Mesenteric fat pad (tissue), 1 donor: ENCODE measurements around the gene WDR1. TPM values are rescaled to one million over a fixed set of nuclear protein-coding genes. Genes with fewer than 3 reads are reported as not detected.

Experiments used
- DNase-seq: peaks from one replicate; pipeline ENCODE4 v3.0.0-alpha.2; 2020; ENCODE audit warnings: low spot score
- total RNA-seq: library from RNA; stranded (reverse); fragmentation: NEBNext Ultra II Directional; extraction: Animal tissue kit (Norgen Biotek cat#: 25700); gene quantifications from one replicate; pipeline ENCODE4 v1.2.1, GENCODE V29; 2021
- donor health status: DM: yes; HTN: yes; CAD: no.

The WDR1 gene
- total RNA-seq, 1 donor from 2014 or later: 249 TPM

DNA sequence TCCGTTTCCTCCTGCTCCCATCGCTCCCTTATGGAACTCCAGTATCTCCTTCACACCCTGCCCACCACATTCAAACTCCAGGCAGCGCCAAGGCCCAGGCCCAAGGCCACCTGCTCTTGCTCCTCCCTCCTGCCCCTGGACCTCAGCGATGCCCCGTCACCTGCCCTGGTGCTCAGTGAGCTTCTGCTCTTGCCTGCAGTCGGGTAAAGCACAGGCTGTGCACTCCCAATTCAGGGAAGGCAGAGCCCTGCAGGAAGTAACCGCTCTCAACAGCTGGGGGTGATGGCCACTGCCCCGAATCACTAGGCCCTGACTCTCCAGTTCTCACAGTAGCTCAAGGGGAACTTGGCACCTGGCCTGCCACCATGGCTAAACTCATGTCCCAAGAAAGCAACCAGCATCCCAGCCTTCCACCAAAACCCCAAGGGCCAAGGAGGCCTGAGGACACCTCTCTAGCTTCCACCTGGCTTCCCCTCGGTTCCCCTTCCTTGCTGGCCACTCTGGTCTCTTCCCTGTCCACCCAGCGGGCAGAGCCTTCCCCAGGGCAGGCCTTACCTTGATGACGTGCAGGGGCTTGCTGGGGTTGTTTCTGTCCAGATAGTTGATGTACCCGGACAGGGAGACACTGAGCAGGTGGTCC lies 29.3 kb downstream of the WDR1 start:
- DNase-seq: no peak

DNA sequence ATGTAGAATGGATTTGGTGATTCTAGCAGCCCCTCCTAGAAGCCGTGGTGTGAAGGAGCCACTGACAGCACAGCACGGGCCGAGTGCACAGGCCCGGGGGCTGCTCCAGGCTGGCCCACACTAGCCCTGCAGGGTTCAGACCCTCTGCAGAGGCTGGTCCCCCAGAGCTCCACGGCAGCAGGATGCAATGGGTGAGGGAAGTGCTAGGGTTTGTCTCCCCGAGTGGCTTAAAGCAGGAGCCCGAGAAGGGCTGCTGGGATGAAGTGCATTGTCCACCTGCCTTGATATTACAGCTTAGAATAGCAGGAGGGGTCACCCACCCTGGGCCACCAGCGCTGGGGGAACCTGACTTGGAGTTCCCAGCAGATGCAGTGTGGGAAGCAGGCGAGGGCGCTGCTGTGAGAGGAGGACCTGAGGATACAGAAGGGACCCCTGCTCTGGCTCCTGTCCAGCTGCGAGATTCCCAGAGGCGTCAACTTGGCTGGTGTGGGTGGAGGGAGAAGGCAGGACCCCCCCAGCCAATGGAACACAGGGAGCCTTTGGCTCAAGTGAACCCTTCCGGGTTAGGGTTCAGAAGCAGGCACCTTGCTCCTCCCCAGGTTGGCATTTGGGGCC lies 30.0 kb downstream of the WDR1 start:
- DNase-seq: no peak

DNA sequence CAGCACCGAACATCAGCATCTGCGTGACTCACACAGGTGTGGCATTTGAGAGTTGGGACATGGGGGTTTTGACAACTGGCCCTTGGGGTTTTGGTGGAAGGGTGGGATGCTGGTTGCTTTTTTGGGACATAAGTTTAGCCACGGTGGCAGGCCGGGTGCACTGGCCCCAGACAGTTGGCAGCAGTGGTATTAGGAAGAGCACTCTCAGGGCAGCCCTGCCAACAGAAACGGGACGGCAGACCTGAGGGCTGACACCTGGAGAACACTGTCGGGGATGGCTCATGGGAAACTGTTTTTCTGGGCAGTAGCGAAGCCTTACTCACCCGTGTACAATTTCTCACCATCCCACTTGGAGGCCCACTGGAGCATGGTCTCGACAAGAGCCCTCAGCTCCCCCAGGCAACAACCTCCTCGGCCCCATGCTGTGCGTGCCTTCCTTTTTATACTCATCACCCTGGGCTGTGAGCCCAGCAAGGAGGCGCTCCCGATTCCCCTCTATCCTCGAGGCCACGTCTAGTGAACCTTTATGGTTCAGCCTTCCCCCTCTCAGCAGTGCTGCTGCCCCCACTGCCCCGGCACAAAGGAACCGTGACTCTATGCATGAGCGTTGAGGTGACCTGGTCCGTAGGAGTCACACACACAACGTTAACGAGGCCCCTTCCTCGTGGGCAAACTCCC lies 30.6 kb downstream of the WDR1 start:
- DNase-seq: no peak

DNA sequence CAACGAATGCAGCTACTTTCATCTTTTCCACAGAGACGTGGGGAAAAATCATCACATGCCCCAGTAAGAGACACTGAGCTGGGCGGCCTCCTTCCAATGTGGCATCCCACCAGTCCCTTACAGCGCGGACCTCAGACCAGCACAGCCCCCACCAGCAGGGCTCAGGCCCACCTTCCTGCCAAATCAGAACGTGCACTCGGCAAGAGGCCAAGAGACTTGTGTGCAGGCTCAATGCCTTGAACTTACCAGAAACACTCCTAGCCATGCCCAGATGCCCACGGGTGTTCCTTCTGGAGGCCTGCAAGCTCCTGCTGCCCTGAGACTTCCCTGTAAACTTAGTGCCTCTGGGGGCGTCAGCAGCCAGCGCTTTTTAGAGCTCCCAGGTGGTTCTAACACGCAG lies 31.2 kb downstream of the WDR1 start:
- no peak for DNase-seq

DNA sequence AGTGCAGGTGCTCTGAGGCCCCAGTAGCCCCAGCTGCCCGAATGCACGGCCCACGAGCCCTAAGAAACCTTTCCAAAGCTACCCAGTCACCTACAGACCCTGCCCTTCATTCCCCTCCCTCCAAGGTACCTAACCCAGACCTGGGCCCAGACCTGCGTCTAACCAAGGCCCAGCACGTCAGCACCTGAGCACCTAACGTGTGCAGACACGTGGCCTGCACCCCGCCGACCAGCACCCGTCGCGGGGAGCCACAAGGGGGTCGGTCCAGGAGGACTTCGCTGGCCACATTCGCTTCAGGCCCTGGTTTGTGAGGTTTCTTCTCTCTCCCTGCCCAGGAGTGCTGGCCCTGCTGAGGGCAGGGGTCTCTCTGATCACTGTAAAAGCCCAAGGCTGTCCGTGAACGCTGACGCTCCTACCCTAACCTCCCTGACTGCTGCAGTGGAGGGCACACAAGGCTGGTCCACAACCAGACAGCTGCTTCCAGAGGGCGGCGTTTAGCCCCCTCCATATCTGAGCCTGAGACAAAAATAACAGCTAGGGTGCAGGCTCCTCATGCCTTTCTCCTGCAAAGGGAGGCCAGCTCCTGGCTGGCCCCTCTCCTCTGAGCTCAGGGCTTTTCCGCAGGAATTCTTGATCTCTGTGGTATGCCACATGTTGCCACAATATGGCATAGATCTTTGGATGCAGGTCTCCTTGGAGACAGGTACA lies 31.8 kb downstream of the WDR1 start:
- DNase-seq: no peak

GRCh38 chr4:10083861-10084641 lies 32.5 kb downstream of the WDR1 start:
- peak; percentile 65 for DNase-seq

DNA sequence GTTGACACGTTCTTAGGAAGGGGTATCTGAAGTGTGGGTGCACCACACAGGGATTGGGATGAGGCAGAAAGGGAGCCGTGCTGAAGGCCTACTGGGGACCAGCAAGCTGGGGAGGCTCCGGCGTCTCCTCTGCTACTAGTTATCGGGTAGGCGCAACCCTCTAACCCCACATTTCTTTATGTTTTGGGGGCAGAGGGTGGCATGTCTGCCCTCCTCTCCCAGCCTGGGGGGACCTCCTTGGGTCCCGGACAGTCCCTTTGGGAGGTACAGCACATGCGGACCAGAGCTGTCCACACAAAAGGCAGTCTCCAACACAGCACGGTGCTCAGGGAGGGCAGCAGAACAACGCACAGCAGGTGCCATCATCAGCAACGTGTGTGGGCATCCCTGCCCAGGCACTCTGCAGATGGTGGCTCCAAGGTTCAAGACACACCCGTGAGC lies 33.2 kb downstream of the WDR1 start:
- peak; percentile 77 for DNase-seq

GRCh38 chr4:10082459-10083272 lies 33.9 kb downstream of the WDR1 start:
- DNase-seq: peak; percentile 76

- DNase-seq: no peak
These were observed 34.6 kb downstream of the WDR1 start for GRCh38 chr4:10082047-10082446.

DNA sequence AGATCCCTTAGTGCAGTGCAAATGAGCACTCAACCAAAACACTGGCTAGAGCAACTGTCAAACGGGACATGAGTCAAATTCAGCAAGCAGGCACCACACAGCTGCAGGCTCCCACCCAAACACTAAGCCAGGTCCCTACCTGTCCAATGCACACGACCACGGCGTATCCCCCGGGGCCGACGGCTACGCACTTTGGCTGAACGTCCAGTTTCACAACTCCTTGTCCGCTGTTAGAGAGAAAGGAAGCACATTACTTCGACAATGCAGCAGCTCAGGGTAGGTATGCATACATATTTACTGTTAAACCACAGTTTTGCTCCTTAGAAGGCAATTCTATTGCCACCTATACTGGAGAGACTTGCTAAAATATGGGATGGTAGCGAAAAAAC lies 35.4 kb downstream of the WDR1 start:
- no peak for DNase-seq

GRCh38 chr4:10080589-10081217 lies 35.9 kb downstream of the WDR1 start:
- peak; percentile 60 for DNase-seq

- DNase-seq: peak; percentile 67
These were observed 36.5 kb downstream of the WDR1 start for GRCh38 chr4:10079912-10080588.

GRCh38 chr4:10079256-10079655 lies 37.3 kb downstream of the WDR1 start:
- peak; percentile 85 for DNase-seq

DNA sequence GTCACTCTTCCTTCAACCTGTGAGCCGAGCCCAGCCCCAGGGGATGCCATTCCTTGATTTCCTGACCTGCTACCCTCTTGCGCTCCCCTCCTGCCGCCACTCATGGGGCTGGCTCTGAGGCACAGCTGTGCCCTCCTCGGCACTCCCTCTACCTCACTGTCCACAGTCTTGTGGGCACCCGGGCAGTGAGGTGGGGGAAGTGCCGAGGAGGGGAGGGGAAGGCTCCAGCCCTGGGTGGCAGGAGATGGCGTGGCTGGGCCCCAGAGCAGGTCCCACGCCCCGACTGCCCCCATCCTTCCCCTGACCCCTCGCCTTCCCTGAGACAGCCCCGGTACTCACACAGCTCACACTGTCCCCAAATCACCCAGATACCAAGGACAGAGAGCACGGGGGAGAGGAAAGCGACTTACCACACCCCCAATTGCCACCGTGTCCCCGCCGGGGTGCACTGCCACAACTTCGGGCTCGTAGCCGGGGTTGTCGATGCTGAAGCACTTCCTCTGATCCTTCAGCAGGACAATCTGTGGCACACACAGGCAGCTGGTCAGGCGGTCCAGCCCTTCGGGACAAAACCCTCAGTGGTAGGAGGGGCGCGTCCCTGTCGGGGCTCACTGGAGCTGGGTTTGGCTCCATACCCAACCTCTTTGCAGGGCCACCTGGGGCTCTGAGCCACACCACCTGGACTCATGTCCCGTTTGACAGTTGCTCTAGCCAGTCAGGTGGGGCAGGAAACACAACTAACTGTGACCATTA lies 37.9 kb downstream of the WDR1 start:
- DNase-seq: peak; percentile 65

DNA sequence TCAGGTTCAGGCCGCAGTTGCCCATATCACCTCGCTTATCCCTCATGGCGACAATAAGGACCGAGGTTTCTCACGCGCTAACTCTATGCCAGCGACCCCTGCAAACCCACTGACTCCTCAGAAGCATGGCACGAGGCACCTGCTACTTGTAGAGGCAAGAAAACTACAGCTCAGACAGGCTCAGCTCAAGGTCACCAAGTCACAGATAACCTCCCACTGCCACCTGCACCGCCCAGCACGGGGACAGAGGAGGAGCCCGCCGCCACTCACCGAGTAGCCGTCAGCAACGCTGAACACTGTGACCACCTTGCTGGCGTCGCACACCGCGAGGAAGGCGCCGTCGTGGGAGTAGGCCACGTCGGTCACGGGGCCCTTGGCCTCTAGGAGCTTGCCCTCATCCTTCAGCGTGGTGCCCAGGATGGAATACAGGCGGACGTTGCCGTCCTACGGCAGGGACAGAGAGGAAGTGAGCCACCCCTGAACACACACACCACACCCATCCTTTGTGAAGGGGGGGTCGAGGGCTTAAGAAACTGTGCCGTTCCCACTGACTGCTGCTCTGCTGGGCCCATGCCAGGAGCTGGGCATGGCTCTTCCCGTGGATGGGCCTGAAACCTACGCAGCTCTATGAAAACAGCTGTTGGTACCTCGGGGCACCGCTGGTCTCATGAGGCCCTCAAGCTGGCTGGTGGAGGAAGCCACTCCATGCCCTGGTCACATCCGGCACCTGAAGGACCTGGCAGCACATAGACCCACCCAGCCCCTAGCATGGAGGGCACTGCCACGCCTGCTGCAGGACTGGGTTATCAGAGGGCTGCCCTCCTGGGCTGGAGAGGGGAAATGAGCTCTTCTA lies 38.9 kb downstream of the WDR1 start:
- peak; percentile 87 for DNase-seq

DNA sequence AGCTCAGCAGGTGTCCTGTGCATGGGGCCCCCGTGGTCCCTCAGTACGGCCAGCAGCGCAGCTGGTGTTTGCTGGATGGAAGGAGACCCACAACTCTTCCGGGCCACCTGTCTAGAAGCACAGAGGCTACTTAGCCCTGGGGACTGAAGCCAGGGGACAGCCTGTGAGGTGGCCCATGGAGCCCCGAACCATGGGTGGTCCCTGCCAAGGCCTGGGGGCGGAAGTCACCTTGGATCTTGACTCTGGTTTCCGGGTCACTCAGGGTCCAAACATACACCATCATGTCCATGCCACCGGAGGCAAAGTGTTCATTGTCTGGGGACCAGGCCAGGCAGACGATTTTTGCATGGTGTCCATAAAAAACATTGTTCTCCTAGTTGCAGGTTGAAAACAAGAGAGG lies 39.5 kb downstream of the WDR1 start:
- DNase-seq: peak; percentile 74

- DNase-seq: peak; percentile 87
These were observed 40.6 kb downstream of the WDR1 start for GRCh38 chr4:10075953-10076391.
